HepG2 (cell line): ENCODE results near the gene TECRL. TPM values are rescaled to one million over a fixed set of nuclear protein-coding genes. Genes with fewer than 3 reads are reported as not detected.

Experiments used
- ATAC-seq: fragments of 200-7000 bp; cut with Tn5 transposase; 3 replicates; pipeline ENCODE4 v1.9.1; 2020; ENCODE audit warnings: mild to moderate bottlenecking, moderate library complexity
- BruUV-seq: library from RNA; stranded (reverse); fragments of 400-500 nt; replicated peaks from 2 replicates; lab custom pipeline; 2021; lab: Mats Ljungman, UMichigan
- CTCF ChIA-PET: fragments of 300-600 bp; formaldehyde crosslinking; extraction: SDS; loops from one replicate; lab custom pipeline; 2021; ENCODE audit warnings: low total read pairs, inconsistent platforms, low intra/inter-chr PET ratio; lab: Yijun Ruan, JAX
- POLR2A ChIA-PET: fragments of 350-600 bp; sonication (Branson Sonifier 250); formaldehyde crosslinking; loops from one replicate; lab custom pipeline; 2020; ENCODE audit warnings: antibody characterized with exemption, inconsistent platforms; lab: Yijun Ruan, JAX
- DNase-seq: peaks from one replicate; pipeline ENCODE4 v3.0.0-alpha.2; 2015; ENCODE audit warnings: low spot score
- FAIRE-seq: peaks from 3 replicates; lab custom pipeline; 2011; peaks lifted over from hg19 to GRCh38; lab: Jason Lieb, UNC
- H2AFZ ChIP-seq: one replicate; pipeline ENCODE4 v1.6.1; 2011; ENCODE audit warnings: low read length, inconsistent platforms
- H3K27ac ChIP-seq: fragments of 300-600 bp; 3 replicates; pipeline ENCODE4 v1.8.0; 2011; ENCODE audit warnings: mixed run types, mild to moderate bottlenecking, mixed read lengths, low read length, inconsistent platforms; ENCODE audit not compliant: insufficient read depth; ENCODE audit errors: extremely low read length
- H3K27me3 ChIP-seq, 2 experiments: fragments of 200-600 bp in 1 of 2; 2 replicates in 1 of 2; 3 replicates in 1 of 2; pipeline versions ENCODE4 v1.6.0 to v1.8.0; 2011; ENCODE audit warnings: low read length in 2 of 2, mild to moderate bottlenecking in 2 of 2, moderate library complexity in 2 of 2, inconsistent platforms in 1 of 2; ENCODE audit not compliant: insufficient read depth in 2 of 2, control insufficient read depth in 1 of 2
- H3K36me3 ChIP-seq, 2 experiments: fragments of 200-600 bp in 1 of 2; replicated peaks in 1 of 2; 2 replicates in 1 of 2; 3 replicates in 1 of 2; pipeline versions ENCODE4 v1.5.1 to v1.8.0; 2011; ENCODE audit warnings: low read length in 2 of 2, inconsistent platforms in 1 of 2; ENCODE audit not compliant: insufficient read depth in 2 of 2, control insufficient read depth in 1 of 2
- H3K4me1 ChIP-seq: 2 replicates; pipeline ENCODE4 v1.5.1; 2012; ENCODE audit warnings: low read length, inconsistent platforms; ENCODE audit not compliant: insufficient read depth
- H3K4me2 ChIP-seq: 2 replicates; pipeline ENCODE4 v1.6.0; 2011; ENCODE audit warnings: low read depth, low read length, inconsistent platforms
- H3K4me3 ChIP-seq, 3 experiments: fragments of 200-600 bp in 1 of 3; sonication (generic), shearing (Covaris generic) in 1 of 3; replicated peaks in 1 of 3; 2 replicates each; pipeline ENCODE4 v1.5.1; 2011 to 2016; ENCODE audit warnings: low read length in 3 of 3, inconsistent platforms in 2 of 3, low read depth in 2 of 3, mild to moderate bottlenecking in 2 of 3, control low read depth in 1 of 3, mixed read lengths in 1 of 3; ENCODE audit not compliant: insufficient read depth in 1 of 3
- H3K79me2 ChIP-seq: one replicate; pipeline ENCODE4 v1.6.1; 2011; ENCODE audit warnings: low read length, inconsistent platforms; ENCODE audit not compliant: insufficient read depth
- H3K9ac ChIP-seq: 2 replicates; pipeline ENCODE4 v1.6.0; 2011; ENCODE audit warnings: mild to moderate bottlenecking, low read depth, low read length, inconsistent platforms; ENCODE audit not compliant: insufficient read depth
- H3K9me3 ChIP-seq: 2 replicates; pipeline ENCODE4 v1.5.1; 2012; ENCODE audit warnings: mild to moderate bottlenecking, low read length
- H4K20me1 ChIP-seq: 2 replicates; pipeline ENCODE4 v1.6.0; 2011; ENCODE audit warnings: inconsistent platforms, mild to moderate bottlenecking, low read length, moderate library complexity; ENCODE audit not compliant: insufficient read depth
- GTF3A ChIP-seq: sonication (generic); formaldehyde crosslinking; conservative IDR thresholded peaks from 2 replicates; pipeline ENCODE4 v1.4.0; 2020; ENCODE audit warnings: mild to moderate bottlenecking, missing genetic modification reagents
- KDM1A ChIP-seq: IDR thresholded peaks from 2 replicates; pipeline ENCODE4 v1.6.1; 2016; ENCODE audit warnings: missing compliant biosample characterization
- KDM2A ChIP-seq: sonication (generic); formaldehyde crosslinking; IDR thresholded peaks from 2 replicates; pipeline ENCODE4 v1.4.0; 2020; ENCODE audit warnings: low read depth, missing genetic modification reagents, borderline replicate concordance
- KDM3A ChIP-seq: IDR thresholded peaks from 2 replicates; pipeline ENCODE4 v1.6.1; 2018; ENCODE audit warnings: low read depth, missing compliant biosample characterization
- TIGD3 ChIP-seq: sonication (generic); formaldehyde crosslinking; IDR thresholded peaks from 2 replicates; pipeline ENCODE4 v1.5.1; 2020; ENCODE audit warnings: mild to moderate bottlenecking, missing genetic modification reagents, borderline replicate concordance
- ZFAT ChIP-seq: sonication (generic); formaldehyde crosslinking; conservative IDR thresholded peaks from 2 replicates; pipeline ENCODE4 v1.8.1; 2023; ENCODE audit warnings: missing genetic modification reagents, inconsistent platforms
- ZNF101 ChIP-seq: sonication (generic); formaldehyde crosslinking; IDR thresholded peaks from 2 replicates; pipeline ENCODE4 v1.4.0; 2020; ENCODE audit warnings: mild to moderate bottlenecking, low read depth, missing genetic modification reagents, borderline replicate concordance
- ZNF143 ChIP-seq: sonication (generic); formaldehyde crosslinking; IDR thresholded peaks from 2 replicates; pipeline ENCODE4 v1.4.0; 2020; ENCODE audit warnings: missing genetic modification reagents
- ZNF234 ChIP-seq: sonication (generic); formaldehyde crosslinking; conservative IDR thresholded peaks from 2 replicates; pipeline ENCODE4 v1.5.1; 2020; ENCODE audit warnings: mild to moderate bottlenecking, missing genetic modification reagents
- ZNF570 ChIP-seq: sonication (generic); formaldehyde crosslinking; IDR thresholded peaks from 2 replicates; pipeline ENCODE4 v1.4.0; 2020; ENCODE audit warnings: mild to moderate bottlenecking, missing genetic modification reagents, borderline replicate concordance
- ZNF746 ChIP-seq: sonication (generic); formaldehyde crosslinking; IDR thresholded peaks from 2 replicates; pipeline ENCODE4 v1.8.0; 2022; ENCODE audit warnings: mild to moderate bottlenecking, missing genetic modification reagents
- WGBS: methylation state at CpG from one replicate; pipeline ENCODE4 v1.1.6; 2017; ENCODE audit warnings: low lambda C conversion rate; 5-methylcytosine and 5-hydroxymethylcytosine counted together
- in situ Hi-C: cut with HindIII; loops from 2 replicates; pipeline ENCODE4 v1.10.0; 2017; ENCODE audit warnings: low pct_unique_long_range_greater_than_20kb; ENCODE audit not compliant: extremely low pct_ligation_motif_present
- intact Hi-C: fragments of 100-400 bp; cut with micrococcal nuclease; formaldehyde crosslinking; loops from one replicate; pipeline ENCODE4 v1.10.0; 2022; ENCODE audit not compliant: unreplicated experiment
- polyA plus RNA-seq, 8 experiments: library from polyadenylated mRNA; depleted of rRNA in 3 of 8; stranded (reverse) in 7 of 8; unstranded in 1 of 8; fragments of >200 nt; fragmentation: Illumina TruSeq in 4 of 8; extraction: Trizol in 4 of 8; gene quantifications; 2 replicates each; pipeline versions ENCODE4 v1.2.1 to v1.2.3, GENCODE V29; 2011 to 2016; ENCODE audit warnings: low read depth in 4 of 8, missing spikeins in 1 of 8, mixed read lengths in 1 of 8; ENCODE audit not compliant: insufficient read depth in 1 of 8
- total RNA-seq, 5 experiments: library from RNA; depleted of rRNA; stranded (reverse); fragments of >200 nt; fragmentation: Illumina TruSeq; extraction: Trizol; gene quantifications; 2 replicates each; pipeline ENCODE4 v1.2.3, GENCODE V29; 2016; ENCODE audit warnings: low read depth in 1 of 5
- TF ChIP-seq, protein P1 (sequence below): sonication (generic); formaldehyde crosslinking; IDR thresholded peaks from 2 replicates; pipeline ENCODE4 v1.4.0; 2020; ENCODE audit warnings: mild to moderate bottlenecking, missing genetic modification reagents
- TF ChIP-seq, protein P2 (sequence below): sonication (generic); formaldehyde crosslinking; IDR thresholded peaks from 2 replicates; pipeline ENCODE4 v1.4.0; 2020; ENCODE audit warnings: missing genetic modification reagents, mild to moderate bottlenecking, borderline replicate concordance
- TF ChIP-seq, protein P3 (sequence below): sonication (generic); formaldehyde crosslinking; conservative IDR thresholded peaks from 2 replicates; pipeline ENCODE4 v1.4.0; 2020; ENCODE audit warnings: missing genetic modification reagents
- TF ChIP-seq, protein P4 (sequence below): sonication (generic); formaldehyde crosslinking; IDR thresholded peaks from 2 replicates; pipeline ENCODE4 v1.4.0; 2020; ENCODE audit warnings: missing genetic modification reagents

Gene TECRL
- total and polyA plus RNA-seq, 2 of the 13 experiments (the other 11 are each of a cell fraction or from before 2014, with no cell fraction given), result not detected

DNA sequence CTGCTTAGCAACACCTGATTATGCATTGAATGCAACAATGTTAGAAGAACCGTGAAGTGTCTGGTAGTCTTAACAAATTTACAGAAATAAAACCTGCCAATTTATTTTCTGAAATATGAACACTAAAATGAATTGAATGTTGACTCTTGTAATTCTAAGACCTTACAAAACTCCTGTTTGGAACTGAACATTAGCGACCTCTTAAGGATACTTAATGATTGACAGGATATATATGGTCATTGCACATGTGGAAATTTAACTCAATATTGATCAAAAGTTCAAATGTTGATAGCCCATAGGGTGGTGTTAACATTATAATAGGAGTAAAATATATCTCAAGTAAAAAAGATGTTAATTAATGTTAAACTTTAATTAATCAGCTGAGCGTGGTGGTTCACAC is 79.1 kb downstream of the TECRL start (continued):
- TF ChIP-seq, protein P1, sequence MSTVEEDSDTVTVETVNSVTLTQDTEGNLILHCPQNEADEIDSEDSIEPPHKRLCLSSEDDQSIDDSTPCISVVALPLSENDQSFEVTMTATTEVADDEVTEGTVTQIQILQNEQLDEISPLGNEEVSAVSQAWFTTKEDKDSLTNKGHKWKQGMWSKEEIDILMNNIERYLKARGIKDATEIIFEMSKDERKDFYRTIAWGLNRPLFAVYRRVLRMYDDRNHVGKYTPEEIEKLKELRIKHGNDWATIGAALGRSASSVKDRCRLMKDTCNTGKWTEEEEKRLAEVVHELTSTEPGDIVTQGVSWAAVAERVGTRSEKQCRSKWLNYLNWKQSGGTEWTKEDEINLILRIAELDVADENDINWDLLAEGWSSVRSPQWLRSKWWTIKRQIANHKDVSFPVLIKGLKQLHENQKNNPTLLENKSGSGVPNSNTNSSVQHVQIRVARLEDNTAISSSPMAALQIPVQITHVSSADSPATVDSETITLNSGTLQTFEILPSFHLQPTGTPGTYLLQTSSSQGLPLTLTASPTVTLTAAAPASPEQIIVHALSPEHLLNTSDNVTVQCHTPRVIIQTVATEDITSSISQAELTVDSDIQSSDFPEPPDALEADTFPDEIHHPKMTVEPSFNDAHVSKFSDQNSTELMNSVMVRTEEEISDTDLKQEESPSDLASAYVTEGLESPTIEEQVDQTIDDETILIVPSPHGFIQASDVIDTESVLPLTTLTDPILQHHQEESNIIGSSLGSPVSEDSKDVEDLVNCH (CRISPR knock-in tag), result no peak
- TF ChIP-seq KDM3A (CRISPR knock-in tag) (no peak), ZNF234 (CRISPR knock-in tag) (no peak), ZNF746 (CRISPR knock-in tag) (no peak), TIGD3 (no peak)

DNA sequence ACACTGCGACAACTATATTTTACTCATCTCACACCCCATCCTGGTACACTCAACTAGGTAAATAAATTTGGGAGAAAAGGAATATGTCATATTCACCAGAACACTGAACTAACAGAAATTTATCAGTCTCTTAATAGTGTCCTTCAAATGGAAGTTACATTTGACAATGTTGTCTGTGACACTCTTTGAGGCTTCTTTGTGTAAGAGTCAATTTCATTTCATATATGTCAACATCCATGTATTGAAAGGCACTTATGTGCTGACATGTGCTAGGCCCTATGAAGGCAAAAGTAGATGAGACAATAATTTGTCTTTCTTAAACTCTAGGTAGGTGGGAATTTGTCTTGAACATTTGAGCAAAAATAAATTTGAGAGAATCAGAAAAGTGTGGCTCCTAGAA is 82.0 kb downstream of the TECRL start:
- H3K27me3 ChIP-seq, result no peaks in the 10 kb centered on the region
- intact Hi-C loops, result no loop called here
- 52% methylated on average over 1 of the region's 1 CpG for WGBS
- in situ Hi-C loops, result no loop called here
- H3K4me2 ChIP-seq, result no peak overlapping the region
- no peak overlapping the region for H3K9ac ChIP-seq
- DNase-seq (no peak), FAIRE-seq (no peak), ATAC-seq (no peak)
- POLR2A ChIA-PET, result no interaction called here
- H2AFZ ChIP-seq, result no peak overlapping the region
- H3K27ac ChIP-seq, result no peak overlapping the region
- H3K4me3 ChIP-seq, result no peak overlapping the region
- no TSS peak for BruUV-seq
- no peaks in the 10 kb centered on the region for H4K20me1 ChIP-seq
- H3K36me3 ChIP-seq, result no peaks in the 10 kb centered on the region
- H3K4me1 ChIP-seq, result no peaks in the 10 kb centered on the region
- no peaks in the 10 kb centered on the region for H3K79me2 ChIP-seq
- CTCF ChIA-PET, result no interaction called here
- no peaks in the 10 kb centered on the region for H3K9me3 ChIP-seq
- TF ChIP-seq ZNF101 (CRISPR knock-in tag) (no peak), ZNF570 (CRISPR knock-in tag) (no peak), KDM2A (CRISPR knock-in tag) (no peak), ZFAT (CRISPR knock-in tag) (no peak), ZNF143 (CRISPR knock-in tag) (no peak), KDM1A (no peak), GTF3A (CRISPR knock-in tag) (no peak)
- TF ChIP-seq, protein P2, sequence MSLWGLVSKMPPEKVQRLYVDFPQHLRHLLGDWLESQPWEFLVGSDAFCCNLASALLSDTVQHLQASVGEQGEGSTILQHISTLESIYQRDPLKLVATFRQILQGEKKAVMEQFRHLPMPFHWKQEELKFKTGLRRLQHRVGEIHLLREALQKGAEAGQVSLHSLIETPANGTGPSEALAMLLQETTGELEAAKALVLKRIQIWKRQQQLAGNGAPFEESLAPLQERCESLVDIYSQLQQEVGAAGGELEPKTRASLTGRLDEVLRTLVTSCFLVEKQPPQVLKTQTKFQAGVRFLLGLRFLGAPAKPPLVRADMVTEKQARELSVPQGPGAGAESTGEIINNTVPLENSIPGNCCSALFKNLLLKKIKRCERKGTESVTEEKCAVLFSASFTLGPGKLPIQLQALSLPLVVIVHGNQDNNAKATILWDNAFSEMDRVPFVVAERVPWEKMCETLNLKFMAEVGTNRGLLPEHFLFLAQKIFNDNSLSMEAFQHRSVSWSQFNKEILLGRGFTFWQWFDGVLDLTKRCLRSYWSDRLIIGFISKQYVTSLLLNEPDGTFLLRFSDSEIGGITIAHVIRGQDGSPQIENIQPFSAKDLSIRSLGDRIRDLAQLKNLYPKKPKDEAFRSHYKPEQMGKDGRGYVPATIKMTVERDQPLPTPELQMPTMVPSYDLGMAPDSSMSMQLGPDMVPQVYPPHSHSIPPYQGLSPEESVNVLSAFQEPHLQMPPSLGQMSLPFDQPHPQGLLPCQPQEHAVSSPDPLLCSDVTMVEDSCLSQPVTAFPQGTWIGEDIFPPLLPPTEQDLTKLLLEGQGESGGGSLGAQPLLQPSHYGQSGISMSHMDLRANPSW (CRISPR knock-in tag), result no peak
- TF ChIP-seq, protein P3, sequence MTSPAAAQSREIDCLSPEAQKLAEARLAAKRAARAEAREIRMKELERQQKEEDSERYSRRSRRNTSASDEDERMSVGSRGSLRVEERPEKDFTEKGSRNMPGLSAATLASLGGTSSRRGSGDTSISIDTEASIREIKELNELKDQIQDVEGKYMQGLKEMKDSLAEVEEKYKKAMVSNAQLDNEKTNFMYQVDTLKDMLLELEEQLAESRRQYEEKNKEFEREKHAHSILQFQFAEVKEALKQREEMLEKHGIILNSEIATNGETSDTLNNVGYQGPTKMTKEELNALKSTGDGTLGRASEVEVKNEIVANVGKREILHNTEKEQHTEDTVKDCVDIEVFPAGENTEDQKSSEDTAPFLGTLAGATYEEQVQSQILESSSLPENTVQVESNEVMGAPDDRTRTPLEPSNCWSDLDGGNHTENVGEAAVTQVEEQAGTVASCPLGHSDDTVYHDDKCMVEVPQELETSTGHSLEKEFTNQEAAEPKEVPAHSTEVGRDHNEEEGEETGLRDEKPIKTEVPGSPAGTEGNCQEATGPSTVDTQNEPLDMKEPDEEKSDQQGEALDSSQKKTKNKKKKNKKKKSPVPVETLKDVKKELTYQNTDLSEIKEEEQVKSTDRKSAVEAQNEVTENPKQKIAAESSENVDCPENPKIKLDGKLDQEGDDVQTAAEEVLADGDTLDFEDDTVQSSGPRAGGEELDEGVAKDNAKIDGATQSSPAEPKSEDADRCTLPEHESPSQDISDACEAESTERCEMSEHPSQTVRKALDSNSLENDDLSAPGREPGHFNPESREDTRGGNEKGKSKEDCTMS (CRISPR knock-in tag), result no peak
- TF ChIP-seq, protein P4, sequence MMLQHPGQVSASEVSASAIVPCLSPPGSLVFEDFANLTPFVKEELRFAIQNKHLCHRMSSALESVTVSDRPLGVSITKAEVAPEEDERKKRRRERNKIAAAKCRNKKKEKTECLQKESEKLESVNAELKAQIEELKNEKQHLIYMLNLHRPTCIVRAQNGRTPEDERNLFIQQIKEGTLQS (CRISPR knock-in tag), result no peak
